LHCN-M2 (cell line): ENCODE results near the gene HSDL1. TPM values are rescaled to one million over a fixed set of nuclear protein-coding genes. Genes with fewer than 3 reads are reported as not detected.
"Not testable (repeated sequence)": the region's sequence is repeated elsewhere in the genome, so short reads cannot be mapped to it uniquely, and the experiment has no call there.

Experiments
- DNase-seq: peaks from one replicate; pipeline ENCODE4 v3.0.0-alpha.2; 2012; ENCODE audit warnings: low read depth
- total RNA-seq: library from RNA; depleted of rRNA; stranded (reverse); fragments of >200 nt; gene quantifications from 2 replicates; pipeline ENCODE4 v1.2.3, GENCODE V29; 2014

The HSDL1 gene
- total RNA-seq, 1 experiment from 2014 or later, result 34.4 TPM

DNA sequence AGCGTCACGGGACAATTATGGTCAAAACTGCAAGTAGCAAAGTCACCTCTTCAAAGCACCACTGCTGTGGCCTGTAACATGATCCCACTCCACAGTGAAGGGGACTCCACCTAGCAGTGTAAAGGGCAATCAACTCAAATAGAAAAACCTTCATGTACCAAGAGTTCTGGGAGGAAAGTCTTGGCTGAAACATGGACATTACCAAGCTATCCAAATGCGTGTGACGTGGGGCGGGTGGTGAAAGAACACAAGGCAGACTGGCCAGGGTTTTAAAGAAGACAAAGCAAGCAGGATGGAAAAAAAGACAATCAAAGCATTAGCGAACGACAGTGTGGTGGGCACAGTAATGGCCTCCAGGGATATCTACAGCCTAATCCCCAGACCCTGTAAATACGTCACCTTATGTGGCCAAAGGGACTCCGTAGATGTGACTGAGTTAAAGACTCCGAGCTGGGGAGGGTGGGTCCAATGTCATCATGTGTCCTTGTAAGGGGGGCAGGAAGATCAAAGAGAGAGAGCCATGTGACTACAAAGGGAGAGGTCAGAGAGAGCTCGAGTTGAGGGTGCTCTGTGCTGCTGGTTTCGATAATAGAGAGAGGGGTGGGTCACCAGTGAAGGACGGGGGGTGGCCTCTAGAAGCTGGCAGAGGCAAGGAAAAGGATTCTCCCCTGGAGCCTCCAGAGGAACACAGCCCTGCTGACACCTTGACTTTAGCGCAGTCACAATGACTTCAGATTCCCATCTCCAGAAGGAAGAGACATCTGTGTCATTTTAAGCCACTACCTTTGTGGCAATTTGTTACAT, 6.0 kb downstream of the HSDL1 start:
- peak; percentile 13 for DNase-seq

DNA sequence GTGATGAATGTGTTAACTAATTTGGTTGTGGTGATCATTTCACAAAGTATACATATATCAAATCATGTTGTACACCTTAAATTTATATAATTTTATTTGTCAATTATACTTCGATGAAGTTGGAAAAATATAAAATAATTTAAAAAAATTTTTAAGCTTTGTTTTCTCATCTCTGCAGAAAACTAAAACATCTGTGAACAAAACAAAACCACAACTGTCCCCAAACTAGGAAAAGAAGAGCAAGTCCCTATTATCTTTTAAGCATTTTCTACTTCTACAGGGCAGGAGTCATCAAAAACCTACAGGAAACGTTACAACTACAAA, 6.5 kb downstream of the HSDL1 start:
- DNase-seq, result no peak

DNA sequence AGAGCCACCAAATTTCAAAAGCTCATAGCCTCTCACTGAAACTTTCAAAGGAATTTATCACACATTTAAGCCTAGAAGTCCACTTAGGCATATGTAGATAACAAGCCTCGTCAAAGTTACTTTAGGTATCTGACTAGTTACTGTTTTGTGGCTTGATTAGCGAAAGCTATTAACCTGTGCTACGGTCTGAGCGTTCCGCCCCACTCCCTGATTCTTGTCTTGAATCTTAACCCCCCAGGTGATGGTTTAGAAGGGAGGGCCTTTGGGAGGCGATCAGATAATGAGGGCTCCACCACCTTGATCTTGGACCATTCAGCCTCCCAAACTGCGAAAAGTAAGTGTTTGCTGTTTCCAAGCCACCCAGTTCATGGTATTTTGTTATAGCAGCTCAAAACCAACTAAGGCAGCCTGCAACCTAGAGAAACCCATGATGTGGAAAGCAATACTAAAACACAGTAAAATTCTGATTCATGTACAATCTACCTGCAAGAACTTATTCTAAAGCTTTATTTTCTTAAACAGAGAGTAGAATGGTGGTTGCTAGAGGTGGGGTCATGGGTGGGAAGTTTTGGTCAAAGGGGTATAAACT, 7.1 kb downstream of the HSDL1 start:
- DNase-seq, result no peak

DNA sequence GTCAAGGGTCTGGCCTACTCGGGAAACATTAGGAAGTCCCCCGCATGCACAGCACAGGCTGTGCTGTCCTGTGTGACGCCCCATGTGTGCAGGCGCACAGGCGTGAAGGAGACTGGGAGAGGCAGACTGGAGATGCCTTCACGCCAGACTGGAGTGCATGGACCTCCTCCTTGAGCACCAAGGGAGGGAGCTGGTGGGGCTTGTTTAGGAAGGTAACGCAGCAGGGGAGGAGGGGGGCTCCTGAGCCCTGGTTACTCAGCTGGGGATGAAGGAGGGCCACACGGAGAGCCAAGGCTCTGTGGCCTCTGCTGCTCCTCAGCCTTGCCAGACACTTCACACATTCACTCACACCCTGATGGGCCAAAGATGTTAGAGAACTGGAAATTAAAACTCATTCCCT, 7.7 kb downstream of the HSDL1 start:
- DNase-seq, result no peak

DNA sequence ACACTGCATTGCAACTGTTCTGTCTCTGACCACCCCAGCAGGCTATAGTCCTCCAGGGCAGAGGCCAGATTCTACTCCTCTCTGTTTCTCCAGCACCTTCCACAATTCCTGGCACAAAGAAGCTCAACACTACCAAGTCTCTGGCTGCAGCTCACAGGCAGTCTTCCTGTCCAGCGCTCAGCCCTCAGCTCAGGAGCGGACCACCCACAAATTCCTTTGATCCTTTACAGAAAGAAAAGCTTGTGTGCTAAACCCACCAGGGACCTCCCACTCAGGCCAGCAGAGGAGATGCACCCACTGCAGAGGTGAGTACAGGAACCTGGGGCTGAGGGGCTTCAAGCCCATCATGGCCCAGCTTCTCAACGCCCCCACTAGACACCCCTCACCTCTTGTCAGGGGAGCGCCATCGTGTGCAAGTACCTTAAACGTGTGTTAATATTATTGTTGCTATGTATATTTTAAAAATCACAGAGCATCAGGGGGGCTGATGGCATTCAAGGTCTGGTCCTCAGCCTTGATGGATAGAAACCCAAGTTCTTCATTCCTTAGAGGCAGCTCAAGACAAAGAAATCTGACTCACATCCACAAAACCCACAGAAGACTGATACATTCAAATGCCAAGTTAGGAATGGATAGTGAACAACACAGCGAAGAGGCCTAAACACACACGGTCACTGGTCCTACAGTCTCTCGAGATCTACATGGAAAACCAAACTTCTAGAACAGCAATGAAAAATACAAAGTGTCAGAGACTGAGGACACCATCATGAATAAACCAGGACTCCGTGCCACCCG, 8.4 kb downstream of the HSDL1 start:
- no peak for DNase-seq

DNA sequence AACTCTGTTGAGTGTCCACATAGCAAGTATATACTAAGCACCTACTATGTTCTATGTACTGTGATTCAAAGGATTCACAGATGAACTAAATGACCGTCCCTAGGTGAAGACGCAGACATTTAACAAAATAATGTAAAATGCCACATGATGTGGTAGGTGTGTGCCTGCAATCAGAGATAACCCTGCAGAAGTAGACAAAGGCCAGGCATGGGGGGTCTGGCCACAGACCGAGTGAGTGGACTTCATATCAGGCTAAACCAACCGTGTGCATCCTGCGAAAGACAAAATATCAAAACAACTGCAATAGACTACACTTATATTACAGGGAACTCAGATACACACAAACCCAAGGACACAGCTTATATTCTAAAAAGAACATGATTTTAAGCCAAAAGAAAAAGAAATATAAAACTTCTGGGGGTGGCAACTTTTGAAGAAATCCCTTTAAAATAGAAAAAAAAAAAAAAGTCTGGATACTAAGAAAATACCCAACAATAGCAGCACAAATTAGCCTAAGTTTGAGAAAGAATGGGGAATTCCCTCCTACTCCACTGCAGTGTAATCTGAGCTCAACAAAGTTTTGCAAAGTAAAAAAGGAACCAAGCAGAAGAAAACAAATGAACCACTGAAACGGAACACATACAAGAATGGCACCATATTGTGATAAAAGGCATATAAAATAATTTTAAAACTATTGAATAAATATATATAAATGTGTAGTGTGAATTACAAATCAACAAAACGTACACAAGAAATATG, 12.3 kb downstream of the HSDL1 start:
- DNase-seq, result no peak

DNA sequence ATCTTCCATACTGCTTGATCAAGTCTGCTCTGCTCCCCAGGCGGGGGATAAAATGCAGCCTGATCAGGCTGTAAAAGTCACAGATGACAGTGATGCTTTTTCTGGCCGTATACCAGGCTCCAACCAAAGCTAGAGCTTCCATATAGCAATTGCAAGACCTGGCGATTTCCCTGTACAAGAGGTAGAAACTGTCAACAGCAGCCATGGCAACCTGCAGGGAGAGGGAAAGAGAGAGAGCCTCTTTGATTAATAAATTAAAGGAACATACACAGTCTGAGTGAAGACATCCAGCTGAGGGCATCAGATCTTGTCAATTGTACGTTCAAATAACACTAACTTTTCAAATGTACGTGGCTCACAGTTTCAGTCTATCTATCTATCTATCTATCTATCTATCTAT, 13.9 kb downstream of the HSDL1 start:
- DNase-seq, result no peak

DNA sequence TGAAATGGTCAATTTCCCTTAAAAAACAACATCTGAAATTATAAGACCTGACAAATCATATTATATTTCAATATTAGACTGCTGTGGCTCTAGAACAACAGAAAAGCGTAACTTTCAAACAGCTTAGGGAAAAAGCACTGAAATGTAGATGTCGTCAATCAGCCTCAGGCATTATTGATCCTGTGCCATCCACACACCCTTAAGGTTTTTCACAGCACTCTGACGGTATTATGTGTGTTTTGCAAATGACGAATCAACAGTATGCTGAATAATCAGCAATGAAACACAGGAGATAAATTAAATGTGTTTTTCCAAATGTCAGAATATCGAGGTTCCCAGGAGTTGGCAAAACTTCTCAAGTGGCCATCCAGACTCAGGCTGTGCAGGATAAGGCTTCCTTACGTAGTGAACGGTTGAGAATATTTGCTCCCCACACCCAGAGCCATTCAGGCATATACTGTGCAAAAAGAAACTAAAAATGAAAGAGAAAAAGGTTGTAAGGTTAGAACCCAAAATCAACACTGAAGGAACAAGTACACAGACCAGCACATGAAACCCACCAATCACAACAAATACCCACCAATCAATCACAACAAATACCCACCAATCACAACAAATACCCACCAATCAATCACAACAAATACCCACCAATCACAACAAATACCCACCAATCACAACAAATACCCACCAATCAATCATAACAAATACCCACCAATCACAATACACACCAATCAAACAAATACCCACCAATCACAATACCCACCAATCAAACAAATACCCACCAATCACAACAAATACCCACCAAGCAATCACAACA, 20.5 kb downstream of the HSDL1 start:
- DNase-seq, result no peak

DNA sequence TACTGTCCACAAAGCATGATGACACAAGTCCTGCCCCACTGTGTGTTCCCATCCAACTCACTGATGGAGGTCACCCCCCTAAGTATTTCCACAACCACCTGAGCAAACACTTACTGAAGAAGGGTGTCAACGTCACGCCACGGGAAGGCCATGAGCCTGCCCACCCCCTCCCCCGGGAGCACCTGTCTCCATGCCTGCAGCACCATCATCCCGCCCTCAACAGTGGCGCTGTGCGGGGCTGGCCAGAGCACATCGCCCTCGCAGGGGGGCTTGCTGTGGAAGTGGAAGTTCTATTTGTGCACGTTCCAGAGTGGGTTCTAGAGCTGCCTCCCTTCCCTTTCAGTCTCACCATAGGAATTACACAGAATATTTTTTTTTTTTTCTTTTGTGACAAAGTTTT, 24.0 kb downstream of the HSDL1 start:
- no peak for DNase-seq

DNA sequence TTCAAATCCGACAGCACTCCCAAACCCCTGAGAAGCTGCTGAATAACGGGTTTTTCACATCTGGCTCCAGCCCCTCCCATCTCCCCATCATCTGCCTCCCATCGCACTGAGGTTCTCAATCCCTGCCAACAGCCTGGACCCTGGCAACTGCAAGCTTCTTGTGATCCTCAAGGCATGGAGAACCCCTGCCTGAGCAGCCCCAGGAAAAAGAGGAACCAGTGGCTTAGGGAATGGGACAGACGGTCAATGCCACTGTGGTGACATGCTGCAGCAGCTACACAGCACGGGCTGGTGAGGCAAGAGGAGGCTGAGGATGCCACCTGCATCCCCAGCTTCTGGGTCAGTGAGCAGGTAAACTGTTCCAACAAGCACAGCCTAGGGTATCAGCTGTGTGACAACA, 25.0 kb downstream of the HSDL1 start:
- DNase-seq, result no peak

DNA sequence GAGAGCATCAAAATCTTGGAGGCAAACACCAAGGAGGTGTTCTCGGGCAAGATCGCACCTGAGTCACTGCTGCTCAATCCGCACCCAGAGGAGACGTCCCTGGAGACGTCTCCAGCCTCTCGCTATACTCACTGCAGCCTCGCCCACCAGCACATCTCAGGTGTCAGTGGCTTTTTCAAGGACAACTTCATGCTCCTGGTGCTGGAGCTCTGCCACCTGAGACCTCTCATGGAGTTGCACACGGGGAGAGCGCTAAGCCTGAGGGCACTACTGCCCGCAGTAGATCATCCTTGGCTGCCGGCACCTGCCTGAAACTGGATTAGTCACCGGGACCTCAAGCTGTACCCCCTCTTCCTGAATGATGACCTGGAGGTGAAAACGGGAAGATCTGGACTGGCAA, 25.6 kb downstream of the HSDL1 start:
- no peak for DNase-seq

DNA sequence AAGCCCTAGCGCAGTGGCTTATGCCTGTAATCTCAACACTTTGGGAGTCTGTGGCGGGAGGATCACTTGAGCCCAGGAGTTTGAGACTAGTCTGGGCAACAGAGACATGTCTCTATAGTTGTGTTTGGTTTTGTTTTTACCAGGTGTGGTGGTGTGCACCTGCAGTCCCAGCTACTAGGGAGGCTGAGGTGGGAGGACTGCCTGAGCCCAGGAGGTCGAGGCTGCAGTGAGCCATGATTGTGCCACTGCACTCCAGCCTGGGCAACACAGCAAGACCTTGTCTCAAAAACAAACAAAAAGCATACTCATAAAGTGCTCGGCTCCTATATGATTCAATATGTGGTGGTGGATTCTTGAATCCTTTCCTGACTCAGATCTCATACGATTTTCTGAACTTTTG, 26.7 kb downstream of the HSDL1 start:
- not testable (repeated sequence) for DNase-seq

DNA sequence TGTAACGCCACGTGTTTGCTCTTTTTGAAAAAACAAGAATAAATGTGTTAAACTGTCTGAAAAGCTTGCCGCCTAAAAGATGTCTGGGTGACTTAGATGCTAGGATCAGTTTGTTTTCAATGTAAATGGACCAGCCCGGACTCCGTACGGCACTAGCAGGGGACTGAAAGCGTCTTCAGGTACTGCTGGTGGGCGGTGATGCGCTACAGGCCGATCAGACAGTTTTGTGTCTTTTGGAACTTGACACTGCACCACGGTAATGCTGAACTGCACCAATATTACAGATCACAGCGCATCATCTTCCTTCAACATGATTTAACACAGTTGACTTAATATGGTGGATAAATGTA, 27.5 kb downstream of the HSDL1 start:
- no peak for DNase-seq

DNA sequence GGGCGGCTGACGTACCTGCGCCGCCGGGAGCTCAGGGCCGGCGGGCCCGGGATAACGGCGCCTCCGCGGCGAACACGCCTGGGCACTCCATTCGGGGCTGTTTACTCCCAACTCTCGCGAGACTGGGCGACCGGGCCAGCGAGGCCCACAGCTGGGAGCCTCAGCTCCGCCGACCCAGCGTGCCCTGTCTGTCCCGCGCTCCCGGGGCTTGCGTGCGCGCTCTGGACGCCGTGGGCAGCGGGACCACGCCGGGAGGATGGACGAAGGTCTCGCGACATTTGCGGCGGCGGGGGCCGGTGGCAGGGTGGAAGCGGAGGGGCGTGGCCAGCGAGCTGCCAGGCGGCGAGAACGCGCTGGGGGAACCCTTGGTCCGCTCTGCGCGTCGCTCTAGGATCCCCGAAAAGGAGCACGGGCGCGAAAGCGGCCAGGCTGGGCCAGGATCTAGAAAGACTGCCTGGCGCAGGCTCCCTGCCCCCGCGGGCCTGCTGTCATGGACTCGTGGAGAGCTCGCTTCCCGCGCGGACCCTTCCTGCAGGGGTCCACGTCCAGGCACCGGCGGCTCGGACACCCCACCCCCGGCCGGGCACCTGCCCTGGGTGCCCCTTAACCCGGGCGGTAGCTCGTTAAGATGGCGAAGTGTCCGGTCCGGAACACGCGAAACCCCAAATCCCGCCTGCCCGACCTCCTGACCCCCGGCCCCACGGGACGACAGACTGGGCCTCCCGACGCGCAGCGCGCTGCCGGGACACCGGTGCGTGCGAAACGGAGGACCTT, 28.1 kb downstream of the HSDL1 start, which contains the start of gene MBTPS1:
Gene MBTPS1, minus strand, starts transcription at position 223 of the 774 bp plus-strand sequence. CDS start 15,159 bp downstream, outside the sequence.
- DNase-seq, result peak; percentile 97

DNA sequence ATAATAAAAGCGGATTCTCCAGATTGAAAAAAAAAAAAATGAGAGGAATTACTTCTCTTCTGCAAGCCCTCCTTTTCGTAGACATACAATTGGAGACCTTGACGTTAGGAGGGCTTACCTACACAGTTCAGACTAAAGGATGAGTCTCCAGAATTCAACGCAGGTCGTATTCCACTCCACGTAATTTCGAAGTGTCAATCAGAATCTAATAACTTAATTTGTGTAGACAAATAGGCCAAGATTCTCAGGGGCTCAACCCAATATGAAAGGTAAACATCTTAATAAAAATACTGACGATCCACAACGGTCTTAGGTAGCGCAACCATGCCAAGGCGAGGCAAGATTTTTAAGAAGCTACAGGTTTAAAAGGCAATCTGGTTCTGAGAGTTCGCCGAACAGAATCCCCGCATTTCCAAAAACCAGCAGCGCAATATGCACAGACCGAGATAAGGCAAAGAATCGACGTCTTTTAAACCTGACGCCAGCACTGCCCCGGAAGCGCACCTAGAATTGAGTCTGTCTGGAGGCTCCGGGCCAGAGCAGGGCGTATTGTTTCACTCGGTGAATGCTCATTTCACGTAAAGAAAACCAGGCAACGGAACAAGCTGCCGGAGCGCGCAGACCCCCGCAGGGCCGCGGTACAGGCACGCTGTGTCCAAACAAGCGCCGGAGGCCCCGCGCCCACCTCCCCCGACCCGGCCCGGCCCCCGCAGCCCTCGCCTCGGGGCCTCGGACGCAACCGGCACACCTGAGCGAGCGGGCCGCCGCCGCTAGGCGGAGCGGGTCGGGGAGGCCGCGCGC, 28.9 kb downstream of the HSDL1 start:
- DNase-seq, result peak; percentile 19

DNA sequence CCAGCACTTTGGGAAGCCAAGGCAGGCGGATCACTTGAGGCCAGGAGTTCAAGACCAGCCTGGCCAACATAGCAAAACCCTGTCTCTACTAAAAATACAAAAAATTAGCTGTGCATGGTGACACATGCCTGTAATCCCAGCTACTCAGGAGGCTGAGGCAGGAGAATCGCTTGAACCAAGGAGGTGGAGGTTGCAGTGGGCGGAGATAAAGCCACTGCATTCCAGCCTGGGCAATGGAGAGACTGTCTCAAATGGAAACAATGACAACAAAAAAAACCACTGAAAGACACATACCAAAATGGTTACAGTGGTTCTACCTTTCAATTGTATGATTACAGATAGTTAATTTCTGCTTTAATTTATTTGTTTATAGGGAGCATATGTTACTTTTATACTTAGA, 33.0 kb downstream of the HSDL1 start:
- DNase-seq, result not testable (repeated sequence)

DNA sequence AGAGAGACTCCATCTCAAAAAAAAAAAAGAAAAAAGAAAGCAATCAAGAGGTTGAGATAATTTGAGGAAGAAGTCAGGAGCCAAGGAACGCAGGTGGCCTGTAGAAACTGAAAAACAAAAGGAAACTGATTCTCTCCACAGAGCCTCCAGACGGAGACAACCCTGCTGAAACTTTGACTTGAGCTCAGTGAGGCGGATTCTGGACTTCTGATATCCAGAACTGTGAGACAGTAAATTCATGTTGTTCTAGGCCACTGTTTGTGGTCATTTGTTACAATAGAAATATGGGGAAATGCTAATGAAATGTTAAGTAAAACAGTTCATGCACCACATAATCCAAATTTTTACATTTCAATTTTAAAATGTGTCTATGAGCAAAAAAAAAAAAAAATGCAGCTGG, 33.5 kb downstream of the HSDL1 start:
- no peak for DNase-seq

DNA sequence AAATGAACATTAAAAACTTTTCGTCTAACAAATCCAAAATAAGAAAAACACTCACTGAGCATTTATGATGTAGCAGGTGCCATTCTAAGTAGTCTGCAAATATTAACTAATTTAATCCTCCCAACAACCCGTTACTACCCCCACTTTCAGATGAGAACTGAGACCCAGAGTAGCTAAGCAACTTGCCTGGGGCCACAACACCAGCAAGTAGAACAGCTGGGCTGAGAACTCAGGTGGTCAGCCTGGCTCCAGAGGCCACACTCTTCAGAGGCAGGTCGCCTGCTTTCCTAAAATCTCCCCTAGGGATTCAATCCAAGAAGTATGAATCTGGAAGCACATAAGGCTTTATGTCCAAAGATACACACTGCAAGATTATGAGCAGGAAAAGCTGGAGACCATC, 34.5 kb downstream of the HSDL1 start:
- no peak for DNase-seq

DNA sequence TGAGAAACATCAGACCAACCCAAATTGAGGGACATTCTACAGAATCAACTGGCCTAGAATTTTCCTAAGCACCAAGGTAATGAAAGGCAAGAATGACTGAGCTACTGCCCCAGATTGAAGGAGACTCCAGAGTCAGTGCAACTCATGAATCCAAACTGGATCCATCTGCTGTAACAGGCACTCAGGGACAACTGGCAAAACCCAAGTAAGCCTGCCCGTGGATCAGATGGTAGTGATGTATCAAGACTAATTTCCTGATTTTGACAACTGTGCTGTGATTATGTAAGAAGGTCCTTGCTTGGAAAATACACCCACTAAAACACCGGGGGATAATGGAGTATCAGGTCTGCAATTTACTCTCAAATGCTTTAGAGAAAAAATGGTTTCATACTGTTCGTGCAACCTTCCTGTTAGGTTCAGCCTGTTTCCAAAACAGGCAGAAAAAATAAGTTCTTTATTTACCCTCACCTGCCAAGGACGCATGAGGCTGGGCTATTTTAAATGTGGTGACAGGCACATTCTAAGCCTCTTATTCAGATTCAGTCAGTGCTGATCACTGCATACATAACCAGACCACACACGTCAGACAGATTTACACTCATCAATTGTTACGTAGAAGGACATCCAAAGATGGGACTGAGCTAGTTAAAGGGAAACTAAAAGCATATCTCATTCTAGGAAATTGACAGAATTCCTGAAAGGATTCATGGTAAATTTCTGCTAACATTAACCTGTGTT, 35.2 kb downstream of the HSDL1 start:
- DNase-seq, result no peak
